Adipocyte (in vitro differentiated cells): ENCODE data around the gene CSNK1G3.
"Not testable (repeated sequence)": the region's sequence is repeated elsewhere in the genome, so short reads cannot be mapped to it uniquely, and the experiment has no call there.

Experiments
- DNase-seq: peaks from one replicate; pipeline ENCODE4 v3.0.0-alpha.2; 2015; ENCODE audit warnings: low read depth
- H3K27me3 ChIP-seq: replicated peaks from 2 replicates; pipeline ENCODE4 v1.7.0; 2013; ENCODE audit warnings: mild to moderate bottlenecking, low read length, moderate library complexity; ENCODE audit not compliant: control insufficient read depth, insufficient read depth
- H3K36me3 ChIP-seq: 2 replicates; pipeline ENCODE4 v1.7.0; 2013; ENCODE audit warnings: low read length, mild to moderate bottlenecking, moderate library complexity; ENCODE audit not compliant: control insufficient read depth, insufficient read depth, severe bottlenecking
- H3K4me1 ChIP-seq: 2 replicates; pipeline ENCODE4 v1.7.0; 2013; ENCODE audit warnings: mild to moderate bottlenecking, low read length, moderate library complexity; ENCODE audit not compliant: control insufficient read depth, insufficient read depth
- H3K4me3 ChIP-seq: 2 replicates; pipeline ENCODE4 v1.7.0; 2013; ENCODE audit warnings: mild to moderate bottlenecking, low read length, moderate library complexity
- H3K9ac ChIP-seq: 2 replicates; pipeline ENCODE4 v1.7.0; 2013; ENCODE audit warnings: mild to moderate bottlenecking, low read length, moderate library complexity
- H3K9me3 ChIP-seq: 2 replicates; pipeline ENCODE4 v1.7.0; 2013; ENCODE audit warnings: mild to moderate bottlenecking, low read length, moderate library complexity; ENCODE audit not compliant: control insufficient read depth

Gene CSNK1G3

GRCh38 chr5:123486951-123487655, 24.9 kb upstream of the CSNK1G3 start:
- Histone ChIP-seq H3K9ac (peak overlapping the region; percentile 61), H3K4me1 (peaks cover 23% of the 10 kb centered on the region), H3K36me3 (no peaks in the 10 kb centered on the region), H3K9me3 (no peaks in the 10 kb centered on the region), H3K4me3 (peak overlapping the region; percentile 72), H3K27me3 (no peaks in the 10 kb centered on the region)
- DNase-seq, result peak; percentile 61

GRCh38 chr5:123490974-123491373, 21.0 kb upstream of the CSNK1G3 start:
- H3K4me3 ChIP-seq, result no peak overlapping the region
- H3K27me3 ChIP-seq, result no peaks in the 10 kb centered on the region
- no peak overlapping the region for H3K9ac ChIP-seq
- no peak for DNase-seq
- H3K9me3 ChIP-seq, result no peaks in the 10 kb centered on the region
- H3K36me3 ChIP-seq, result no peaks in the 10 kb centered on the region
- peaks cover 26% of the 10 kb centered on the region for H3K4me1 ChIP-seq

GRCh38 chr5:123495211-123495610, 16.8 kb upstream of the CSNK1G3 start:
- not testable (repeated sequence) for DNase-seq, H3K27me3 ChIP-seq, H3K4me3 ChIP-seq, H3K36me3 ChIP-seq, H3K9ac ChIP-seq, H3K9me3 ChIP-seq
- H3K4me1 ChIP-seq, result peaks cover 26% of the 10 kb centered on the region

GRCh38 chr5:123496892-123497291, 15.1 kb upstream of the CSNK1G3 start:
- H3K27me3 ChIP-seq, result no peaks in the 10 kb centered on the region
- no peak for DNase-seq
- no peaks in the 10 kb centered on the region for H3K9me3 ChIP-seq
- H3K36me3 ChIP-seq, result no peaks in the 10 kb centered on the region
- H3K9ac ChIP-seq, result no peak overlapping the region
- peaks cover 33% of the 10 kb centered on the region for H3K4me1 ChIP-seq
- H3K4me3 ChIP-seq, result no peak overlapping the region

- no peaks in the 10 kb centered on the region for H3K27me3 ChIP-seq
These were observed 11.5 kb upstream of the CSNK1G3 start for GRCh38 chr5:123500471-123500870.

GRCh38 chr5:123502120-123502519, 9.9 kb upstream of the CSNK1G3 start:
- no peaks in the 10 kb centered on the region for H3K9me3 ChIP-seq
- H3K4me3 ChIP-seq, result no peak overlapping the region
- peaks cover 28% of the 10 kb centered on the region for H3K4me1 ChIP-seq
- no peak overlapping the region for H3K9ac ChIP-seq
- no peaks in the 10 kb centered on the region for H3K36me3 ChIP-seq
- no peaks in the 10 kb centered on the region for H3K27me3 ChIP-seq
- DNase-seq, result no peak

More at GRCh38 chr5:123500471-123500870, 11.5 kb upstream of the CSNK1G3 start:
- Histone ChIP-seq H3K9me3 (no peaks in the 10 kb centered on the region), H3K9ac (no peak overlapping the region), H3K4me1 (peaks cover 38% of the 10 kb centered on the region), H3K4me3 (no peak overlapping the region), H3K36me3 (no peaks in the 10 kb centered on the region)
- peak; percentile 23 for DNase-seq

GRCh38 chr5:123503299-123503698, 8.7 kb upstream of the CSNK1G3 start:
- no peak overlapping the region for H3K9ac ChIP-seq
- no peaks in the 10 kb centered on the region for H3K27me3 ChIP-seq
- H3K4me3 ChIP-seq, result no peak overlapping the region
- no peaks in the 10 kb centered on the region for H3K9me3 ChIP-seq
- DNase-seq, result no peak
- H3K4me1 ChIP-seq, result peaks cover 40% of the 10 kb centered on the region
- H3K36me3 ChIP-seq, result no peaks in the 10 kb centered on the region

- Histone ChIP-seq H3K4me3 (no peak overlapping the region), H3K27me3 (no peaks in the 10 kb centered on the region), H3K9me3 (no peaks in the 10 kb centered on the region), H3K4me1 (peaks cover 39% of the 10 kb centered on the region), H3K36me3 (no peaks in the 10 kb centered on the region), H3K9ac (no peak overlapping the region)
- no peak for DNase-seq
These were observed 6.3 kb upstream of the CSNK1G3 start for GRCh38 chr5:123505633-123506032.

GRCh38 chr5:123508441-123508840, 3.5 kb upstream of the CSNK1G3 start:
- DNase-seq, result no peak
- Histone ChIP-seq H3K36me3 (no peaks in the 10 kb centered on the region), H3K9me3 (no peaks in the 10 kb centered on the region), H3K9ac (peak overlapping the region; percentile 53), H3K4me3 (peak overlapping the region; percentile 59), H3K27me3 (no peaks in the 10 kb centered on the region), H3K4me1 (peaks cover 44% of the 10 kb centered on the region)

GRCh38 chr5:123511290-123511647, 708 bp upstream of the CSNK1G3 start:
- Histone ChIP-seq H3K4me3 (peak overlapping the region; percentile 86), H3K9me3 (no peaks in the 10 kb centered on the region), H3K9ac (peak overlapping the region; percentile 91), H3K36me3 (no peaks in the 10 kb centered on the region), H3K4me1 (peaks cover 50% of the 10 kb centered on the region), H3K27me3 (no peaks in the 10 kb centered on the region)
- DNase-seq, result peak; percentile 69

- Histone ChIP-seq H3K9ac (peak overlapping the region; percentile 91), H3K36me3 (no peaks in the 10 kb centered on the region), H3K4me1 (peaks cover 44% of the 10 kb centered on the region), H3K9me3 (no peaks in the 10 kb centered on the region), H3K4me3 (peak overlapping the region; percentile 89), H3K27me3 (no peaks in the 10 kb centered on the region)
- peak; percentile 61 for DNase-seq
These were observed 859 bp downstream of the CSNK1G3 start for GRCh38 chr5:123512611-123513461.
